ENCODE measurements around the gene PPP1R1B. TPM values are rescaled to one million over a fixed set of nuclear protein-coding genes. Genes with fewer than 3 reads are reported as not detected.

PPP1R1B gene
- total and polyA plus RNA-seq, 2 experiments from 2014 or later = 3.4 to 5.4 TPM

GRCh38 chr17:39659279-39660010, 32.7 kb downstream of the PPP1R1B start (continued):
- TF ChIP-seq CTCF (conservative IDR thresholded peaks at IDR 0.05; ENCODE audit: low read depth in 2 of 2) = no peak

- Mint-ChIP-seq H3K27ac (no peak overlapping the region), H3K36me3 (ENCODE audit: low read depth) (peaks cover 21% of the 10 kb centered on the region), H3K4me1 (peaks cover 43% of the 10 kb centered on the region), H3K4me3 (no peak overlapping the region), H3K27me3 (ENCODE audit: insufficient read depth, low read depth, poor library complexity) (peaks cover 8% of the 10 kb centered on the region), H3K9me3 (no peaks in the 10 kb centered on the region; the same call in 2 of the 3 replicates)
- DNase-seq (ENCODE audit: low spot score) (no peak), ATAC-seq (no peak)
- Histone ChIP-seq H3K4me2 (no peak overlapping the region), H3K4me1 (ENCODE audit: insufficient read depth) (peaks cover 20% of the 10 kb centered on the region), H4K20me1 (replicated peaks; ENCODE audit: insufficient read depth) (no peaks in the 10 kb centered on the region), H3K4me3 (no peak overlapping the region), H2AFZ (no peak overlapping the region), H3K36me3 (ENCODE audit: insufficient read depth) (no peaks in the 10 kb centered on the region), H3K27me3 (ENCODE audit: insufficient read depth) (no peaks in the 10 kb centered on the region), H3K9me2 (ENCODE audit: insufficient read depth) (no peaks in the 10 kb centered on the region), H3K27ac (ENCODE audit: low read depth) (no peak overlapping the region), H3F3A (replicated peaks; ENCODE audit: low read depth) (peaks cover 7% of the 10 kb centered on the region), H3K79me2 (replicated peaks; ENCODE audit: insufficient read depth) (no peaks in the 10 kb centered on the region)
- TF ChIP-seq REST (IDR thresholded peaks at IDR 0.05; ENCODE audit: unreplicated experiment) (no peak), EZH2phosphoT487 (IDR thresholded peaks at IDR 0.05; ENCODE audit: unreplicated experiment) (no peak), ZNF331 (CRISPR knock-in tag; IDR thresholded peaks at IDR 0.05; ENCODE audit: low read depth) (no peak), CREB1 (CRISPR knock-in tag; IDR thresholded peaks at IDR 0.05; ENCODE audit: low read depth) (no peak), ETS1 (IDR thresholded peaks at IDR 0.05) (no peak), POLR2AphosphoS5 (IDR thresholded peaks at IDR 0.05; ENCODE audit: low read depth) (no peak), EZH2 (IDR thresholded peaks at IDR 0.05; ENCODE audit: low read depth, unreplicated experiment) (no peak), CTCF (conservative IDR thresholded peaks at IDR 0.05; ENCODE audit: low read depth in 2 of 2) (no peak), ZNF114 (CRISPR knock-in tag; IDR thresholded peaks at IDR 0.05) (no peak), STAT1 (IDR thresholded peaks at IDR 0.05; ENCODE audit: unreplicated experiment) (no peak)
Measured at GRCh38 chr17:39660011-39660360, 33.2 kb downstream of the PPP1R1B start.

Measured in GM23338 (cell line).